ENCODE data around the gene RBAK. TPM values are rescaled to one million over a fixed set of nuclear protein-coding genes. Genes with fewer than 3 reads are reported as not detected.

RBAK gene
- total RNA-seq, 1 experiment from 2014 or later, result 3.5 TPM

Small RNAs within 50 kb of the gene (small RNA-seq; reads per million reads assigned to genes)
- gene AC092032.1, result not detected

Other genes starting within 250 kb of the RBAK start
- not detected in 2 replicates for gene PAPOLB, start 183.8 kb upstream of the RBAK start, total RNA-seq (2014; rRNA removed; shearing (Covaris generic))
- gene RADIL, start 162.1 kb upstream of the RBAK start, total RNA-seq (2014; rRNA removed; shearing (Covaris generic)), result not detected in 2 replicates
- gene MMD2, start 86.7 kb upstream of the RBAK start, total RNA-seq (2014; rRNA removed; shearing (Covaris generic)), result not detected in 2 replicates
- gene WIPI2, start 144.4 kb downstream of the RBAK start, total RNA-seq (2014; rRNA removed; shearing (Covaris generic)), result 64.0 and 72.0 TPM in 2 replicates
- gene SLC29A4, start 237.1 kb downstream of the RBAK start, total RNA-seq (2014; rRNA removed; shearing (Covaris generic)), result 7.1 and 8.5 TPM in 2 replicates